Neural cell (in vitro differentiated cells): ENCODE measurements around the gene REXO1. TPM values are rescaled to one million over a fixed set of nuclear protein-coding genes. Genes with fewer than 3 reads are reported as not detected.

Experiments
- H2AFZ ChIP-seq: fragments of 200-600, 300-800 bp; sonication (generic), shearing (Covaris generic); 2 replicates; pipeline ENCODE4 v1.6.0; 2014; ENCODE audit warnings: low read depth, mild to moderate bottlenecking, antibody characterized with exemption, low read length, moderate library complexity
- H3F3A ChIP-seq: fragments of 200-600 bp; shearing (Covaris generic); 2 replicates; pipeline ENCODE4 v1.6.1; 2016; ENCODE audit warnings: mild to moderate bottlenecking, moderate library complexity, mixed read lengths, antibody characterized with exemption, low read length; ENCODE audit not compliant: insufficient read depth, poor library complexity, severe bottlenecking
- H3K27ac ChIP-seq: fragments of 200-600, 300-800 bp; sonication (generic), shearing (Covaris generic); 2 replicates; pipeline ENCODE4 v1.5.1; 2014; ENCODE audit warnings: mild to moderate bottlenecking, low read length, moderate library complexity
- H3K27me3 ChIP-seq: fragments of 300-800, 200-600 bp; sonication (generic), shearing (Covaris generic); 2 replicates; pipeline ENCODE4 v1.6.0; 2014; ENCODE audit warnings: mild to moderate bottlenecking, low read depth, low read length, moderate library complexity; ENCODE audit not compliant: insufficient read depth
- H3K36me3 ChIP-seq: fragments of 300-800, 200-600 bp; sonication (generic), shearing (Covaris generic); 2 replicates; pipeline ENCODE4 v1.5.1; 2014; ENCODE audit warnings: mild to moderate bottlenecking, antibody characterized with exemption, low read length, moderate library complexity; ENCODE audit not compliant: insufficient read depth
- H3K4me2 ChIP-seq: fragments of 300-800, 200-600 bp; sonication (generic), shearing (Covaris generic); 2 replicates; pipeline ENCODE4 v1.6.0; 2014; ENCODE audit warnings: mild to moderate bottlenecking, low read length
- H3K4me3 ChIP-seq: fragments of 300-800, 200-600 bp; sonication (generic), shearing (Covaris generic); 2 replicates; pipeline ENCODE4 v1.5.1; 2014; ENCODE audit warnings: mild to moderate bottlenecking, low read length, moderate library complexity
- H3K79me2 ChIP-seq: fragments of 200-600 bp; shearing (Covaris generic); replicated peaks from 2 replicates; pipeline ENCODE4 v1.6.0; 2014; ENCODE audit warnings: mild to moderate bottlenecking, low read length, moderate library complexity; ENCODE audit not compliant: insufficient read depth
- H3K9ac ChIP-seq: fragments of 300-800, 200-600 bp; sonication (generic), shearing (Covaris generic); 2 replicates; pipeline ENCODE4 v1.6.1; 2016; ENCODE audit warnings: mild to moderate bottlenecking, low read length, mixed read lengths
- H3K9me2 ChIP-seq: fragments of 200-600 bp; shearing (Covaris generic); 2 replicates; pipeline ENCODE4 v1.6.1; 2016; ENCODE audit warnings: mild to moderate bottlenecking, low read length, mixed read lengths; ENCODE audit not compliant: insufficient read depth
- H3K9me3 ChIP-seq: fragments of 200-600, 300-800 bp; sonication (generic), shearing (Covaris generic); 2 replicates; pipeline ENCODE4 v1.6.1; 2016; ENCODE audit warnings: mild to moderate bottlenecking, mixed run types, low read length, moderate library complexity, mixed read lengths
- H4K20me1 ChIP-seq: fragments of 200-600 bp; shearing (Covaris generic); 2 replicates; pipeline ENCODE4 v1.6.1; 2016; ENCODE audit warnings: mild to moderate bottlenecking, mixed run types; ENCODE audit not compliant: insufficient read depth
- EP300 ChIP-seq: fragments of 450-650 bp; conservative IDR thresholded peaks from 2 replicates; pipeline ENCODE4 v1.6.1; 2014; ENCODE audit warnings: antibody characterized with exemption, mild to moderate bottlenecking, moderate library complexity; ENCODE audit not compliant: poor library complexity, severe bottlenecking
- EZH2 ChIP-seq: fragments of 200-600, 300-800 bp; shearing (Covaris generic), sonication (generic); IDR thresholded peaks from 2 replicates; pipeline ENCODE4 v1.6.1; 2014; ENCODE audit warnings: antibody characterized with exemption, low read length, borderline replicate concordance, mild to moderate bottlenecking; ENCODE audit not compliant: insufficient read depth, poor library complexity, severe bottlenecking
- MXI1 ChIP-seq: fragments of 450-650 bp; conservative IDR thresholded peaks from 2 replicates; pipeline ENCODE4 v1.6.1; 2014; ENCODE audit warnings: antibody characterized with exemption, mild to moderate bottlenecking; ENCODE audit not compliant: poor library complexity, severe bottlenecking
- POLR2AphosphoS5 ChIP-seq: IDR thresholded peaks from 2 replicates; pipeline ENCODE4 v1.6.1; 2012
- RAD21 ChIP-seq: fragments of 450-650 bp; conservative IDR thresholded peaks from 2 replicates; pipeline ENCODE4 v1.6.1; 2014; ENCODE audit warnings: antibody characterized with exemption, mild to moderate bottlenecking, moderate library complexity
- SMC3 ChIP-seq: fragments of 450-650 bp; conservative IDR thresholded peaks from 2 replicates; pipeline ENCODE4 v1.6.1; 2014; ENCODE audit warnings: antibody characterized with exemption, mild to moderate bottlenecking, moderate library complexity; ENCODE audit not compliant: poor library complexity
- TAF1 ChIP-seq: IDR thresholded peaks from 2 replicates; pipeline ENCODE4 v1.6.1; 2012; ENCODE audit warnings: low read depth
- polyA minus RNA-seq: library from RNA; depleted of rRNA, polyadenylated mRNA; stranded (reverse); fragments of >200 nt; gene quantifications from 2 replicates; pipeline ENCODE4 v1.2.3, GENCODE V29; 2014
- polyA plus RNA-seq: library from polyadenylated mRNA; depleted of rRNA; stranded (reverse); fragments of >200 nt; gene quantifications from 2 replicates; pipeline ENCODE4 v1.2.3, GENCODE V29; 2014
- TF ChIP-seq, protein P1 (sequence below): fragments of 450-650 bp; IDR thresholded peaks from 2 replicates; pipeline ENCODE4 v1.5.1; 2014; ENCODE audit warnings: antibody characterized with exemption, mild to moderate bottlenecking, moderate library complexity; ENCODE audit not compliant: poor library complexity, severe bottlenecking
- TF ChIP-seq, protein P2 (sequence below): IDR thresholded peaks from 2 replicates; pipeline ENCODE4 v1.6.1; 2012; ENCODE audit warnings: borderline replicate concordance

The REXO1 gene, protein sequence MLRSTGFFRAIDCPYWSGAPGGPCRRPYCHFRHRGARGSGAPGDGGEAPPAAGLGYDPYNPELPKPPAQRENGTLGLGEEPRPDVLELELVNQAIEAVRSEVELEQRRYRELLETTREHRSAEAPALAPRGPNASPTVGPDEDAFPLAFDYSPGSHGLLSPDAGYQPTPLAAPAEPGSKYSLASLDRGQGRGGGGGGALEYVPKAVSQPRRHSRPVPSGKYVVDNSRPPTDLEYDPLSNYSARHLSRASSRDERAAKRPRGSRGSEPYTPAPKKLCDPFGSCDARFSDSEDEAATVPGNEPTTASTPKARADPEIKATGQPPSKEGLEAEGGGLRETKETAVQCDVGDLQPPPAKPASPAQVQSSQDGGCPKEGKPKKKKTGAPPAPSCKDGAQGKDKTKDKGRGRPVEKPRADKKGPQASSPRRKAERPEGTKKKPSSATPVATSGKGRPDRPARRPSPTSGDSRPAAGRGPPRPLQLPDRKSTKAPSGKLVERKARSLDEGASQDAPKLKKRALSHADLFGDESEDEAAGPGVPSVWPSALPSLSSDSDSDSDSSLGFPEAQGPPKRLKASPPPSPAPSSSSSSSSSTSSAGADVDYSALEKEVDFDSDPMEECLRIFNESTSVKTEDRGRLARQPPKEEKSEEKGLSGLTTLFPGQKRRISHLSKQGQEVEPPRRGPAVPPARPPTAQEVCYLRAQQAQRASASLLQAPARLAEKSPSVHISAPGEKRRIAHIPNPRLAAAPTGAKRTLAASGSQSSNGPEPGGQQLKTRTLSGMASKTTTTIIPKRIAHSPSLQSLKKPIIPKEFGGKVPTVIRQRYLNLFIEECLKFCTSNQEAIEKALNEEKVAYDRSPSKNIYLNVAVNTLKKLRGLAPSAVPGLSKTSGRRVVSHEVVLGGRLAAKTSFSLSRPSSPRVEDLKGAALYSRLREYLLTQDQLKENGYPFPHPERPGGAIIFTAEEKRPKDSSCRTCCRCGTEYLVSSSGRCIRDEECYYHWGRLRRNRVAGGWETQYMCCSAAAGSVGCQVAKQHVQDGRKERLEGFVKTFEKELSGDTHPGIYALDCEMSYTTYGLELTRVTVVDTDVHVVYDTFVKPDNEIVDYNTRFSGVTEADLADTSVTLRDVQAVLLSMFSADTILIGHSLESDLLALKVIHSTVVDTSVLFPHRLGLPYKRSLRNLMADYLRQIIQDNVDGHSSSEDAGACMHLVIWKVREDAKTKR
- polyA plus RNA-seq (9.2 and 18.5 TPM in 2 replicates), polyA minus RNA-seq (14.6 and 20.7 TPM in 2 replicates)

DNA sequence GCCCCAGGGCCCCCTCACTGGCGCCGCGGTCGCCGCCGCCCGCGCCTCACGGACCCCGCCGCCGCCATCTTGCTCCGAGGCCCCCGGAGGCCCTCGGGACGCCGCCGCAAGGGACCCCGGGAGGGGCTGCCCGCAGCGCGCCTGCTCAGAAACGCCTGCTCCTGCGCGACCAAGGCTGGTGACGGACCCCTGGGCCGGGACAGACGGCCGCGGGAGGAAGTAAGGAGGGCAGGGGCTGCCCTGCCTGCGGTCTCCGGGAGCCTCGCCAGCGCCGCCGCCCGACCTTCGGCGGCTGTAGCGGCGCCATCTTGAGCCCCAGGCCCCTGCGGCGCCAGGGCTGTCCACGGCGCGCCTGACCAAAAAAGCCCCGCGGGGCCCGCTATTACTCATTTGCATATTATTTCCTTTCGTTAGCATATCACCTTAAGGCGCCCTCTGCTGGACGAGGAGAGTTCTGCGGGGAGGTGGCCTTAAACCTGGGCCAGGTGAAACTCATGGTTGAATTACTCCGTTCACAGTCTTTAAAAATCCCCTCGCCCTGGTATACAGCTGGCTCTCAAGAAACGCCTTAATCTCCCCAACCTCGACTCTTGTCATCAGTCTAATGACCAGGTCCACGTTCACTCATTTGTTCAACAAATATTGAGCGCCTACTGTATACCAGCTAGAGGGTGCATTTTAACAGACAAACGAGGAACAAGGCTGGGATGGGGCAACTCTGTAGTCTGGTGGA, at the start of gene REXO1:
Gene REXO1 (minus strand): TSS at position 85 of the 733 bp plus-strand sequence. CDS start 125 bp downstream, outside the sequence.
- Histone ChIP-seq H3K27ac (peak within 1 kb of the TSS; percentile 91), H3K9me3 (no peaks in the 10 kb centered on the region), H3K79me2 (peaks cover 32% of the 10 kb centered on the region), H3K9me2 (no peaks in the 10 kb centered on the region), H4K20me1 (no peaks in the 10 kb centered on the region), H3K9ac (peak within 1 kb of the TSS; percentile 93), H3K4me3 (peak within 1 kb of the TSS; percentile 96), H3F3A (no peaks in the 10 kb centered on the region), H3K36me3 (no peaks in the 10 kb centered on the region), H2AFZ (no peak within 1 kb of the TSS), H3K4me2 (peak within 1 kb of the TSS; percentile 94), H3K27me3 (no peaks in the 10 kb centered on the region)
- TF ChIP-seq EZH2, result no peak
- TF ChIP-seq POLR2AphosphoS5, result peak; percentile 64
- TF ChIP-seq SMC3, result peak; percentile 73
- TF ChIP-seq TAF1, result peak; percentile 88
- TF ChIP-seq, protein P1, sequence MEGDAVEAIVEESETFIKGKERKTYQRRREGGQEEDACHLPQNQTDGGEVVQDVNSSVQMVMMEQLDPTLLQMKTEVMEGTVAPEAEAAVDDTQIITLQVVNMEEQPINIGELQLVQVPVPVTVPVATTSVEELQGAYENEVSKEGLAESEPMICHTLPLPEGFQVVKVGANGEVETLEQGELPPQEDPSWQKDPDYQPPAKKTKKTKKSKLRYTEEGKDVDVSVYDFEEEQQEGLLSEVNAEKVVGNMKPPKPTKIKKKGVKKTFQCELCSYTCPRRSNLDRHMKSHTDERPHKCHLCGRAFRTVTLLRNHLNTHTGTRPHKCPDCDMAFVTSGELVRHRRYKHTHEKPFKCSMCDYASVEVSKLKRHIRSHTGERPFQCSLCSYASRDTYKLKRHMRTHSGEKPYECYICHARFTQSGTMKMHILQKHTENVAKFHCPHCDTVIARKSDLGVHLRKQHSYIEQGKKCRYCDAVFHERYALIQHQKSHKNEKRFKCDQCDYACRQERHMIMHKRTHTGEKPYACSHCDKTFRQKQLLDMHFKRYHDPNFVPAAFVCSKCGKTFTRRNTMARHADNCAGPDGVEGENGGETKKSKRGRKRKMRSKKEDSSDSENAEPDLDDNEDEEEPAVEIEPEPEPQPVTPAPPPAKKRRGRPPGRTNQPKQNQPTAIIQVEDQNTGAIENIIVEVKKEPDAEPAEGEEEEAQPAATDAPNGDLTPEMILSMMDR, result peak; percentile 97
- TF ChIP-seq, protein P2, sequence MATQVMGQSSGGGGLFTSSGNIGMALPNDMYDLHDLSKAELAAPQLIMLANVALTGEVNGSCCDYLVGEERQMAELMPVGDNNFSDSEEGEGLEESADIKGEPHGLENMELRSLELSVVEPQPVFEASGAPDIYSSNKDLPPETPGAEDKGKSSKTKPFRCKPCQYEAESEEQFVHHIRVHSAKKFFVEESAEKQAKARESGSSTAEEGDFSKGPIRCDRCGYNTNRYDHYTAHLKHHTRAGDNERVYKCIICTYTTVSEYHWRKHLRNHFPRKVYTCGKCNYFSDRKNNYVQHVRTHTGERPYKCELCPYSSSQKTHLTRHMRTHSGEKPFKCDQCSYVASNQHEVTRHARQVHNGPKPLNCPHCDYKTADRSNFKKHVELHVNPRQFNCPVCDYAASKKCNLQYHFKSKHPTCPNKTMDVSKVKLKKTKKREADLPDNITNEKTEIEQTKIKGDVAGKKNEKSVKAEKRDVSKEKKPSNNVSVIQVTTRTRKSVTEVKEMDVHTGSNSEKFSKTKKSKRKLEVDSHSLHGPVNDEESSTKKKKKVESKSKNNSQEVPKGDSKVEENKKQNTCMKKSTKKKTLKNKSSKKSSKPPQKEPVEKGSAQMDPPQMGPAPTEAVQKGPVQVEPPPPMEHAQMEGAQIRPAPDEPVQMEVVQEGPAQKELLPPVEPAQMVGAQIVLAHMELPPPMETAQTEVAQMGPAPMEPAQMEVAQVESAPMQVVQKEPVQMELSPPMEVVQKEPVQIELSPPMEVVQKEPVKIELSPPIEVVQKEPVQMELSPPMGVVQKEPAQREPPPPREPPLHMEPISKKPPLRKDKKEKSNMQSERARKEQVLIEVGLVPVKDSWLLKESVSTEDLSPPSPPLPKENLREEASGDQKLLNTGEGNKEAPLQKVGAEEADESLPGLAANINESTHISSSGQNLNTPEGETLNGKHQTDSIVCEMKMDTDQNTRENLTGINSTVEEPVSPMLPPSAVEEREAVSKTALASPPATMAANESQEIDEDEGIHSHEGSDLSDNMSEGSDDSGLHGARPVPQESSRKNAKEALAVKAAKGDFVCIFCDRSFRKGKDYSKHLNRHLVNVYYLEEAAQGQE, result peak; percentile 88
- TF ChIP-seq RAD21, result peak; percentile 60
- TF ChIP-seq MXI1, result peak; percentile 65
- peak; percentile 62 for TF ChIP-seq EP300
